Neuron (in vitro differentiated cells): ENCODE results near the gene CYBB.
A peak's percentile ranks its signal among the peaks of the same experiment; 100 is the strongest.

Source experiments
- H2AFZ ChIP-seq: one replicate; pipeline ENCODE4 v1.6.1; 2013; ENCODE audit warnings: low read depth, mild to moderate bottlenecking, inconsistent platforms, low read length, moderate library complexity
- H3K27me3 ChIP-seq: one replicate; pipeline ENCODE4 v1.6.1; 2013; ENCODE audit warnings: low read length; ENCODE audit not compliant: insufficient read depth
- H3K36me3 ChIP-seq: one replicate; pipeline ENCODE4 v1.6.1; 2013; ENCODE audit warnings: low read length; ENCODE audit not compliant: insufficient read depth
- H3K4me1 ChIP-seq: one replicate; pipeline ENCODE4 v1.6.1; 2013; ENCODE audit warnings: low read length; ENCODE audit not compliant: insufficient read depth
- H3K4me3 ChIP-seq: 2 replicates; pipeline ENCODE4 v1.5.1; 2013; ENCODE audit warnings: mild to moderate bottlenecking, low read length, moderate library complexity
- H3K9me3 ChIP-seq: one replicate; pipeline ENCODE4 v1.6.1; 2013; ENCODE audit warnings: low read length

Gene CYBB

GRCh38 chrX:37825215-37825842, 45.5 kb downstream of the CYBB start:
- Histone ChIP-seq H3K4me3 (no peak overlapping the region), H3K4me1 (no peaks in the 10 kb centered on the region), H2AFZ (no peak overlapping the region), H3K36me3 (no peaks in the 10 kb centered on the region), H3K27me3 (no peaks in the 10 kb centered on the region), H3K9me3 (no peaks in the 10 kb centered on the region)

GRCh38 chrX:37829721-37830120, 49.9 kb downstream of the CYBB start:
- H3K27me3 ChIP-seq = no peaks in the 10 kb centered on the region
- no peak overlapping the region for H2AFZ ChIP-seq
- no peaks in the 10 kb centered on the region for H3K9me3 ChIP-seq
- no peaks in the 10 kb centered on the region for H3K36me3 ChIP-seq
- H3K4me3 ChIP-seq = no peak overlapping the region
- H3K4me1 ChIP-seq = no peaks in the 10 kb centered on the region

- Histone ChIP-seq H3K27me3 (no peaks in the 10 kb centered on the region), H3K9me3 (no peaks in the 10 kb centered on the region), H2AFZ (no peak overlapping the region), H3K4me3 (no peak overlapping the region), H3K4me1 (no peaks in the 10 kb centered on the region), H3K36me3 (no peaks in the 10 kb centered on the region)
Measured at GRCh38 chrX:37830371-37830770, 50.5 kb downstream of the CYBB start.

- Histone ChIP-seq H3K9me3 (no peaks in the 10 kb centered on the region), H3K4me3 (no peak overlapping the region), H3K36me3 (no peaks in the 10 kb centered on the region)
Measured at GRCh38 chrX:37834937-37835336, 55.1 kb downstream of the CYBB start.

GRCh38 chrX:37840931-37841330, 61.1 kb downstream of the CYBB start:
- no peaks in the 10 kb centered on the region for H3K27me3 ChIP-seq
- no peaks in the 10 kb centered on the region for H3K36me3 ChIP-seq
- H2AFZ ChIP-seq = no peak overlapping the region
- no peaks in the 10 kb centered on the region for H3K4me1 ChIP-seq
- no peaks in the 10 kb centered on the region for H3K9me3 ChIP-seq
- no peak overlapping the region for H3K4me3 ChIP-seq

More at GRCh38 chrX:37834937-37835336, 55.1 kb downstream of the CYBB start:
- Histone ChIP-seq H2AFZ (no peak overlapping the region), H3K27me3 (no peaks in the 10 kb centered on the region), H3K4me1 (no peaks in the 10 kb centered on the region)

- H3K27me3 ChIP-seq = no peaks in the 10 kb centered on the region
- H2AFZ ChIP-seq = no peak overlapping the region
- no peaks in the 10 kb centered on the region for H3K9me3 ChIP-seq
- H3K4me1 ChIP-seq = no peaks in the 10 kb centered on the region
- no peaks in the 10 kb centered on the region for H3K36me3 ChIP-seq
- no peak overlapping the region for H3K4me3 ChIP-seq
Measured at GRCh38 chrX:37844622-37845021, 64.8 kb downstream of the CYBB start.

GRCh38 chrX:37846141-37846540, 66.3 kb downstream of the CYBB start:
- Histone ChIP-seq H3K4me1 (no peaks in the 10 kb centered on the region), H3K4me3 (no peak overlapping the region), H3K9me3 (no peaks in the 10 kb centered on the region), H3K36me3 (no peaks in the 10 kb centered on the region), H3K27me3 (no peaks in the 10 kb centered on the region), H2AFZ (no peak overlapping the region)

- Histone ChIP-seq H3K4me3 (peak overlapping the region; percentile 46), H3K36me3 (no peaks in the 10 kb centered on the region), H2AFZ (no peak overlapping the region), H3K27me3 (no peaks in the 10 kb centered on the region), H3K9me3 (no peaks in the 10 kb centered on the region), H3K4me1 (no peaks in the 10 kb centered on the region)
Measured at GRCh38 chrX:37846558-37846933, 66.7 kb downstream of the CYBB start.

GRCh38 chrX:37846934-37847732, 67.3 kb downstream of the CYBB start, which contains the start of gene DYNLT3:
Gene DYNLT3 (minus strand): TSS chrX:37847571. CDS start chrX:37847510, 61 bp downstream.
- Histone ChIP-seq H3K27me3 (no peaks in the 10 kb centered on the region), H3K36me3 (no peaks in the 10 kb centered on the region), H3K4me3 (peak within 1 kb of the TSS; percentile 46), H3K4me1 (no peaks in the 10 kb centered on the region), H2AFZ (no peak within 1 kb of the TSS), H3K9me3 (no peaks in the 10 kb centered on the region)

- H3K4me3 ChIP-seq = peak overlapping the region; percentile 46
- H2AFZ ChIP-seq = no peak overlapping the region
- no peaks in the 10 kb centered on the region for H3K9me3 ChIP-seq
- no peaks in the 10 kb centered on the region for H3K4me1 ChIP-seq
- H3K36me3 ChIP-seq = no peaks in the 10 kb centered on the region
- no peaks in the 10 kb centered on the region for H3K27me3 ChIP-seq
Measured at GRCh38 chrX:37847733-37848197, 67.9 kb downstream of the CYBB start.

GRCh38 chrX:37854148-37854547, 74.3 kb downstream of the CYBB start:
- Histone ChIP-seq H3K4me3 (no peak overlapping the region), H3K36me3 (no peaks in the 10 kb centered on the region), H2AFZ (no peak overlapping the region), H3K4me1 (no peaks in the 10 kb centered on the region), H3K9me3 (no peaks in the 10 kb centered on the region), H3K27me3 (no peaks in the 10 kb centered on the region)

GRCh38 chrX:37854748-37855147, 74.9 kb downstream of the CYBB start:
- Histone ChIP-seq H3K36me3 (no peaks in the 10 kb centered on the region), H2AFZ (no peak overlapping the region), H3K4me3 (no peak overlapping the region), H3K27me3 (no peaks in the 10 kb centered on the region), H3K4me1 (no peaks in the 10 kb centered on the region), H3K9me3 (no peaks in the 10 kb centered on the region)

GRCh38 chrX:37860721-37861120, 80.9 kb downstream of the CYBB start:
- Histone ChIP-seq H3K4me3 (no peak overlapping the region), H2AFZ (no peak overlapping the region), H3K27me3 (no peaks in the 10 kb centered on the region), H3K9me3 (no peaks in the 10 kb centered on the region), H3K4me1 (no peaks in the 10 kb centered on the region), H3K36me3 (no peaks in the 10 kb centered on the region)
